GM10266 (cell line): Measurements from ENCODE around the gene PATJ.

Experiments
- DNase-seq: peaks from one replicate; pipeline ENCODE4 v3.0.0; 2012; ENCODE audit errors: extremely low spot score
- TF ChIP-seq, protein P1 (sequence below): IDR thresholded peaks from 2 replicates; pipeline ENCODE4 v1.5.1; 2012; ENCODE audit warnings: mild to moderate bottlenecking, low read depth; ENCODE audit not compliant: control insufficient read depth, insufficient read depth; ENCODE audit errors: missing control alignments

Gene PATJ

DNA sequence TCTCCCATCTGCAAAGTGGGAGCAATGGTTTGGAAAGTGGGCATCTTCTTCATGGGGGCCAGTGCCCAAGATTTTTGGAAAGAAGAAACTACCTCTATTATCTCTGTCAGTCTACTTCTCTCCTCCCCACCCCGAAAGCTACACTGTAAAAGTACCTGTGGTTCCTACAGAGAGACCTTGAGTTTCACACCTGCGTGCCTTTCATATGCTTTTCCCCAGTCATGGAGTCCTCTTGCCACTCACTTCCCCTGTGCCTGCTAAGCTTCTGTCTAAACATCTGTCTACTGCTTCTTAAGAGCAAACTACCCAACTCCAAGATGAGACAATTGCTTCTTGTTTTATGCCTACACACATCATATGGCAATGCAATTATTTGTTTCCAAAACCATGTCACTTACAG is 261.5 kb downstream of the PATJ start:
- TF ChIP-seq, protein P1, sequence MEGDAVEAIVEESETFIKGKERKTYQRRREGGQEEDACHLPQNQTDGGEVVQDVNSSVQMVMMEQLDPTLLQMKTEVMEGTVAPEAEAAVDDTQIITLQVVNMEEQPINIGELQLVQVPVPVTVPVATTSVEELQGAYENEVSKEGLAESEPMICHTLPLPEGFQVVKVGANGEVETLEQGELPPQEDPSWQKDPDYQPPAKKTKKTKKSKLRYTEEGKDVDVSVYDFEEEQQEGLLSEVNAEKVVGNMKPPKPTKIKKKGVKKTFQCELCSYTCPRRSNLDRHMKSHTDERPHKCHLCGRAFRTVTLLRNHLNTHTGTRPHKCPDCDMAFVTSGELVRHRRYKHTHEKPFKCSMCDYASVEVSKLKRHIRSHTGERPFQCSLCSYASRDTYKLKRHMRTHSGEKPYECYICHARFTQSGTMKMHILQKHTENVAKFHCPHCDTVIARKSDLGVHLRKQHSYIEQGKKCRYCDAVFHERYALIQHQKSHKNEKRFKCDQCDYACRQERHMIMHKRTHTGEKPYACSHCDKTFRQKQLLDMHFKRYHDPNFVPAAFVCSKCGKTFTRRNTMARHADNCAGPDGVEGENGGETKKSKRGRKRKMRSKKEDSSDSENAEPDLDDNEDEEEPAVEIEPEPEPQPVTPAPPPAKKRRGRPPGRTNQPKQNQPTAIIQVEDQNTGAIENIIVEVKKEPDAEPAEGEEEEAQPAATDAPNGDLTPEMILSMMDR = no peak
- DNase-seq = no peak

DNA sequence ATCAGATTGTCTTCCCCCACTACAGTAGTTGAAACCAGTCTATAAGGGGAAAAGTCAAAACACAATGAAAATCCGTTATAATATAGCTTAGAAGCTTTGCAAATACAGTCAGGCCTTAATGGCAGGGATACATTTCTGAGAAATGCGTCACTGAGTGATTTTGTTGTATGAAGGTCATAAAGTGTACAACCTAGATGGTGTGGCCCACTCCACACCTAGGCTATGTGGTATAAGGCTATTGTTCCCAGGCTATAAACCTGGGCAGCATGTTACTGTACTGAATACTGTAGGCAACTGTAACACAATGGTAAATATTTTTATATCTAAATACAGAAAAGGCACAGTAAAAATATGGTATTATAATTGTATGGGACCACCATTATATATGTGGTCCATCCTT is 264.4 kb downstream of the PATJ start:
- no peak for DNase-seq
- TF ChIP-seq, protein P1 = no peak

DNA sequence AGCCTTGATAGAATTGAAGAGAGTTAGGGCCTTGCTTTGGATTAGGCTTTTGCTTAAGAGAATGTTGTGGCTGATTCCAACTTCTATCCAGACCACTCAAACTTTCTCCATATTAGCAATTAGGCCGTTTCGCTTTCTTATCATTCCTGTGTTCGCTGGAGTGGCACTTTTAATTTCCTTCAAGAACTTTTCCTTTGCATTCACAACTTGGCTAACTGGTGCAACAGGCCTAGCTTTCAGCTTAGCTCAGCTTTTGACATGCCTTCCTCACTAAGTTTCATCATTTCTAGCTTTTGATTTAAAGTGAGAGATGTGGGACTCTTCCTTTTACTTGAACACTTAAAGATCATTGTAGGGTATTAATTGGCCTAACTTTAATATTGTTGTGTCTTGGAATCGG is 268.7 kb downstream of the PATJ start:
- TF ChIP-seq, protein P1 = no peak
- no peak for DNase-seq

DNA sequence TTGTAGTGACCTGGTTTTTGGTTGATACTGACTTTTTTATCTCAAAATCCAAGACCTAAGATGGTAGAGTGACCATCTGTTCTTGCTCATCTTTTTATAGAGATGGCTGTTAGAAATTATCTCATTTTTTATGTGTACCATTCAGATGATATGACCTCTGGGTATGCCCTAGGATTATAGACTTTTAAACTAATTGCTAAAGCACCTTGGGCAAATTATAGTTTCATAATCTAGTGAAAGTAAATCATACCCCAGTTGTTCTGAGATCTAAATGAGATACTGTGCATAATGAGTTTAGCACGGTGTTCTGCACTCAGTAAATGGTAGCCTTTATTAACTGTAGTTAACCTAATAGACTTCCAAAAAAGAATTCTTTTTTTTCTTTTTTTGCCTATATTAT is 269.8 kb downstream of the PATJ start:
- TF ChIP-seq, protein P1 = no peak
- no peak for DNase-seq

DNA sequence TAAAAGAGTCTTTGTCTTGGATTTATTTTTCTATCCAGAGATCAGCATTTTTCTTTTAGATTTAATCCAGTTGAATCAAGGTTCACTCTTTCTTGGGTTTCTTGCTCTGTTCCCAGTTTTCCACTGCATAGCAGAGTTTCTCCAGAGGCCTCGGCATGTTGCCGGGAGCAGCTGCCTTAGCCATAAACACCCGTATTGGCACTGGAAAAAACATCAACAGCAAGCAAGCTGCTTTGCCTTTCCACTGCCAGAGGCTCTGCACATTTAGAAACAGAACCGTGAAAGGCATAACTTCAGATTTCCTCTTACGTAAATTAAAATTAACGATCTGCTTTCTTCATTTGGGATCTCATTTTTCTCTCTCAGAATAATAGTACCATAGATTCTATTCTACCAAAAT is 270.6 kb downstream of the PATJ start:
- TF ChIP-seq, protein P1 = no peak

DNA sequence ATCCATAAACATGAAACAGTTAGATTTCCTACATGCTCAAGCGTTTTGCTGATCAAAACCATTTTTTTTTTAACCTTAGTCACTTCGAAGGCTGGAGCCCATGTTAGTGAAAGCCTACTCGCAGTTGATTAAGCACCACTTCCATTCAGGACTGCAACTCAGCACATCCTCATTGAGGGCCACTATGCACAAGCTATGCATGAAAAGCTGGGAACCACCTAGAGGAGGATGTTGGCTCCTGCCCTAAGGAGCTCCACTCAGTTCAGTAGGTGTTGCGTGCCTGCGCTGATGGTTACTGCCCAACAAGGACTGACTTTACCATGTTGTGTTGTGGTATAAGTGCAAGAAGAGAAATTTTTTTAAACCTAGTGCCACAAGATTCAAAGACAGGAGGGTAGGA is 271.0 kb downstream of the PATJ start:
- TF ChIP-seq, protein P1 = no peak
- no peak for DNase-seq

More for the DNA sequence above, 270.6 kb downstream of the PATJ start:
- DNase-seq = no peak

DNA sequence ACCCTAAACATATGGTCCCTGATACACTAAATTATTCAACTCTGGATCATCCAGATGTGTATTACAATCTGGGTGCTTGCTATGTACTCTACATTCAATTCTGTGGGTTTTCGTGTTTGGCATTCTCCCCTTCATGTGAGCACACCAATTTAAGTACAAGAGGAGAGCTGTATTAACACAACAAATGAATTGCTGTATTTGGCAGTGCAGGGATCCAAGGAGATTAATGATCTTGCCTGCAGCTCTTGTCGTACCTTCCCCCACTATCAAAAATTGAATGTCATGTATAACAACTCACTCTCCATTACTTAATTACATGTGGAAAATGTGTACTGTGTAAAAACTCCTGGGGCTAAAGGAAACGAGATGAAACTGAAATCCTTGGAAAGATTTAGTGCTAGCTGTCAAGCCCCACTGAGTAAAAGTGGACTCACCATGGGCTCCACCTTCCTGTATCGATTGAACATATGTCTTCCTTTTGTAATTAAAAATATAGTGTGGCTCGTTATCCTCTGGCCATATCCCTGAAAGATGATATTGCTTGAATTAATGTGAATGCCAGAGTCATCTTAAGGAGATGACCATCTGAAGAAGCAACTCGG is 280.2 kb downstream of the PATJ start:
- no peak for DNase-seq
- TF ChIP-seq, protein P1 = no peak
